HG03520 (cell line): ENCODE data around the gene DPP4.
A peak's percentile ranks its signal among the peaks of the same experiment; 100 is the strongest.

ENCODE experiments used
- ATAC-seq: cut with Tn5 transposase; IDR thresholded peaks from one replicate; pipeline ENCODE4 v1.9.1; 2021; ENCODE audit warnings: mild to moderate bottlenecking, moderate library complexity; ENCODE audit not compliant: unreplicated experiment

The DPP4 gene

DNA sequence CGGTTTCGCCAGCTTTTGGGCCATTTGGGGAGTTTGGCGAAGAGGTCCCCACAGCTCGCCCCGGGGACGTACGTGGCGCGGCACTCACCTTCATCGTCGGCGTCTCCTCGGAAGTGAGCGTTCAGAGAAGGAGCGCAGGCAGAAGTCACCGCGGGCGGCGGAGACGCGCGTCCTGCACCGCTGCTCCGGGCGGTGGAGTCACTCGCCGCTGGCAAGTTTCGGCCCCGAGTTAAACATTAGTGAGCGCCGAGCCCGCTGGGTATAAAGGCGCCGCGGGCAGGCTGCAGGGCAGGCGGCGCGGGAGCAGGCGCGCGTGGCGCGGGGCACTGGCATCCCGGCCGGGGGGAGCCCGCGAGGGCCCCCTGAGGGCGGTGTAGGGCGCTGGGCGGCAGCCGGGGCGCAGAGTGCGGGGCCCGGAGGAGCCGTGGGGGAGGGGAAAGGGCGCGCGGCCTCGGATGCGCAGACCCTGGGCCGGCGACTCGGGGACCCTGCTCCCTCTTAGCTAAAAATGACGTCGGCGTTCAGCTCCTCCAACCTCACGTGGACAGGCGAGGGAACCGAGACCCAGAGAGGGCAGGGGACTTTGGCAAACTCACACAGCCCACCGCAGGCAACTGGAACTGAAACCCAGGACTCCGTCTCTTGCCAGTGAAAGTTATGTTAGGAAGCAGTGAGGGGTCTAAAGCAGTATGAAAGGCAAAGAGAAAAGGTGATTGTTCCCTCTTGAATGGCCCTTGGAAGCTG lies at the start of gene DPP4:
Gene DPP4 (minus strand): TSS at position 328 of the 744 bp plus-strand sequence. CDS start 234 bp downstream, at position 94.
- ATAC-seq: peak; percentile 85

DNA sequence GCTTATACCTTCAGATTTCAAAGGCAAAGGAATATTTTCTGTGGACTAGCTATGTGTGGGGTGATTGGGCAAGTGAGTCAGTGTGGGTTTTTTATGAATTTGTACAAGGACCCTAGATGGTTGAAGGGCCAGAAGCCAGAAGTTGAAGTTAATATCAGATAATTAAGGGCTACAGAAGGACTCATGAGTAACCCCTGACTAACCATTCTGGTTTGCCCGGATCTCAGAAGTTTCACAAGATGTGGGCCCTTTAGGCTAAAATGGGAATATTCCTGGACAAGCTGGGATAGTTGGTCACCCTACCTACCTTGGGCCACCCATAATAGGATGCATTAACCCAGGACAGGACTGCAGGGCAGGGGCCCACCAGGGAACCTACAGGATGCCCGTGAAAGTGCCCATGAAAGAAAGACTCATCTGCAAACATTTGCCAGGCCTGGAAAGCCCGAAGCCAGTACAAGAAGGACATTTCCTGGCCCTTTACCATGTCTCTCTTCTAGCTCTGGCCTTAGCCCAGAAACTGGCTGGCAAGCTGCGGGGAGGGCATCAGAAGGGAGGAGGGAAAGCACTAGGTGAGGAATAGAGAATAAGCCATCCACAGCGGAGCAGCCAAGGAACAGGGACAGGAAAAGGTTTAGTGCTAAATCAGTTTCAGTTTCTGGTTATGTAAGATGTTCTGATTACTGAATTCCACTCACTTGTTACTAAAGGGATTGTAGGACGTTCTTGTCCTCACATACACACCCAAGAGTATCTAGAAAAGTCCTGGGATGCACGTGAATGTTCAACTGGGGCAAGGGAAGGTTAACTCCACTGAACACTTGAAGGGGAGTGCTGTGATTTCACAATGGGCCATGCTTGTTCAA lies 44.4 kb upstream of the DPP4 start:
- no peak for ATAC-seq

DNA sequence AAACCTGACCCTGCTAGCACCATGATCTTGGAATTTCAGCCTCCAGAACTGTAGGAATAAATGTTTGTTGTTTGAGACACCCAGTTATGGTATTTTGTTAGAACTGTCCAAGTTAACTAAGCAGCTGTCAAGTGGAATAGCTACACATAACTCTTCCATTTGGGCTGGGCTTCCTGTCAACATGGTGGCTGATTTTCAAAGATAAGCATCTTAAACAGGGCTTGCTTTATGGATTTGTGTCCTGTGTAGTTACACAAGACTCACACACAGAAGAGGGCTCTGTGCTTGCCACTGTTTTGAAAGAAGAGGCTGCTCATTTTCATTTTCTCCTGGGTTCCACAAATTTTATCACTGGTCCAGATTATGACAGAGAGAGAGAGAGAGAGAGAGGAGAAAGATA lies 42.3 kb upstream of the DPP4 start:
- ATAC-seq: no peak

DNA sequence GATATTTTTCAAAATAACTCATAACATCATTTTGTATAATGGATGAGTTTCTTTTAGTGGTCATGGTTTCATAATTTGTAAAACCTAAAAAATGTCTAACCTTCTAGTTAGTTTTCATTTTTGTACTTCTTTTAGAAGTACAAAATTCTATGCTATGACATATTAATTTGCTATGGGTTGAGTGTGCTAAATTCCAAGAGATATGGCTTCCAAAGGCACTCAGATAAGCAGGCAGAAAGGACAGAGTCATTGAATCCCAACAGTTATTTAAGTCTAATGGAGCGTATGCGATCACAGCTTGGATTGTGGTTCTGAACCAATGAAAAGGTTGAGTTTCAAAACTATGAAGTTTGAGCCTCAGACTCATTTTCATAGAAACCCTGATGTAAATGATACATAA lies 41.1 kb upstream of the DPP4 start:
- ATAC-seq: no peak

DNA sequence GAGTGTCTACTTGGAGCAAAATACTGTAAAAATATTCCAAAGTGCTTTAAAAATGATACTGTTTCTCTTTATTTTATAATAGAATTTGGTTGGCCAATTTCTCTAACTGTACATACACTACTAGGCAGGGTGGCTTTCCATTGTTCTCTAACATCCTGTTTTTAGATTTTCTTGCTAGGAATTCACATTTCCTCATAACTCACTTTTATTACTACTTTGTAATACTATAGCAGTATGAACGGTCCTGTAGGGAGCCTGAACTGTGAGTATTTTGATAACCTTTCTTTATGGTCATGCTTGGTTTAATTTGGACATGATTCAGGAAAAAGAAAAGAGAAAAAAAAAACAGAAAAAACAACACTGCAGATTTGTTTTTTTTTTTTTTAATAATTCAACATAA lies 40.3 kb upstream of the DPP4 start:
- no peak for ATAC-seq

DNA sequence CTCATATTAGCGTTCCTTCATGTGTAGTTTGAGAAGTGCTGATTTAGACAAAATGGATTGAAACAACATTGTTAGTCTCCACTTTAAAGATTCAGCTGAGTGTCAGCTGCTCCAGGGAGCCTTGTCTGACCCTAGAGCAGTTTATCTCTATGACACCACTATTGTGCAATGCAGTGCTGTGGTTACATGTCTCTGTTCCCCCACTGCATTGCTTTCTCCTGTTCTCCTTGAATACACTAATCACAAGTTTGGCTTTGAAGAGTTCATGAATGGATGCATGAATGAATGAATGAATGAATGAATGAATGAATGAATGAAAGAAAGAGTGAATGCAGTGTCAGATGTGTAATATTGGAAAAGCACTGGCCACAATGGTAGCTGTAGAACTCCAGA lies 39.8 kb upstream of the DPP4 start:
- ATAC-seq: no peak

DNA sequence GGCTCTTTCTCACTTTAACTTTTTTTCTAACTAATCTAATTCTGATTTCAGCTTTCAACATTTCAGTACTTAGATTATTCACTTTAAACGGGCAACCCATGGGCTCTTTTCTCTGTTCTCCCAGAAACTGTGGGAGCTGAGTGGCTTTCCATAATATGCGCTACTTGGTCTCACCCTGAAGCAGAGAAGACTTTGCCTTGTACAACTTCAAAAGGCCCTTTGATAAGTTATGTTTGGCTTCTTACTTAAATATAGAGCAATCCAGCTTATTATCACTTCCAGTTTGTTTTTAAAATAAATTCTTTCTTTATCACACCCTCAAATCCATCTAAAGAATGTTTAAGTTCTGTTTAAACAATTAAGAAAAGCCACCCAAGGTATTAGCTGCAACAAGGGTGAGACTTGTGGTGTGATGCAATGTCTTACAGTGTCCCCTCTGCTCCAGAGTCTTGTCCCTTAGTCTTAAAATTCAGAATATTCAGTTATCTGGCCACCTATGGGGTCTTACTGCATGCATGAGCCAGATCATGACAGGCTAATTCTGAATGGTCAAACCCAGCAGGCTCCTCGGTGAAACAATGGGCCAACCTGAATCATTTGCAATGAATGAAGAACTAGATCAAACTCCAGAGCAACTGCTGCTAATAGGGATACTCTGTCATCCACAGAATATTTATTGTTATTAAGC lies 39.2 kb upstream of the DPP4 start:
- ATAC-seq: no peak

DNA sequence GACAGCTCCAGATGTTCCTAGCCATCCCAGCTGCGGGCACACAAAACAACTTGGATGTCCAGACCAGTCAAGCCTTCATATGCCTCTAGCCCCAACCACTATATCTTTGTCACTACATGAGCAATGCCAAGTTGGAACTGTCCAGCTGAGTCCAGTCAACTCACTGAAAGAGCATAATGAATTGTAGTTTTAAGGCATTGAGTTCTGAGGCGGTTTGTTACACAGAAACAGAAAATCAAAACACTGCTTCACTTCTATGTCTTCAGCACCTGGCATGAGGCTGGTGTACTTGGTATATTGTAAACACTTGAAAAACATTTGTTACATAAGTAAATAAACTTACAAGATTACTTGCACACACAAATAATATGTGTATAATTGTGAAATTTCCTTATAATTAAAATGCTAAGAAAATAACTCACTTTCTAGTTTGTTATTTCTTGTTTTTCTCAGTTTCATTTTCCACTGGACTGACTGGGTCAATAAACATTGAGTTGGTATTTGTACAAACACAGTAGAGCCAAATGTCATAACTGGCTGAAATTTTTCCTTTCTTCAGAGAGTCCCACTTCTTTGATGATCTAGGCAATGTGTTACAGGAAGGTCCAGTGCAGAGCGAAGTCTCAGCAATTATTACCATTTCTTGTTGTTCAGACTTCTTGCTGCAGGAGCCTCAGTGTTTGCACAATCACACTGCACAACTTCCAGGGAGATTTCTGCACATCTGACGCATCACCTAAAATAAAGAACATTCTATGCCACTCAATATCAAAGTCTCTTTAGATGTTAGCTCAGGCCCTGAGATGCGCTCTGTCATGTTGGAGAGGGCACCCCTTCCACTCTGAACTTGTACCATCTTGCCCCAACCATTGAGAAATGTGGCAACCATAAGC lies 38.2 kb upstream of the DPP4 start:
- no peak for ATAC-seq

DNA sequence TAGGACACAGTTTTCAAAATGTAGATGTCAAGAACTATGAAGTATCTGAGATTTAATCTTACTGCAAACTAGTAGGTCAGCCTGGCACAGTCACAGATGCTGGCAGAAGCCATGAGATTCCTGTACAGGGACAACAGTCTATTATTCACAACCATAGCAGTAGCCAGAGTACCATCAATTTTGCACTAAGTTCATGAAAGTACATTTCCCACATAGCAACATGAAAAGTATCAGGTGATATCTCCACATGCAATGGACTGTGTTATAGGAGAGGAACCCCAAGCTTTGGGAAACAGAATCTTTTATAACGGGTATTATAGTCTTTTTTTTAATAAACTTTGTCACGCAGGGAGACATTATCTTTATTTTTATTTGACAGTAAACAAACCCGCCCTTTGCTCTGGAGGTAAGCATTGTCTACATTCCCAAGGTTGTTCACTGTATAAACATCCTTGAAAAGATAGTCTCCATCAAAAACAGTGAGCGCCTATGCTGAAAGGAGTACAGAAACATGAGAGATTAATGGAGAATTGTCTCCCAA lies 33.4 kb upstream of the DPP4 start:
- no peak for ATAC-seq

DNA sequence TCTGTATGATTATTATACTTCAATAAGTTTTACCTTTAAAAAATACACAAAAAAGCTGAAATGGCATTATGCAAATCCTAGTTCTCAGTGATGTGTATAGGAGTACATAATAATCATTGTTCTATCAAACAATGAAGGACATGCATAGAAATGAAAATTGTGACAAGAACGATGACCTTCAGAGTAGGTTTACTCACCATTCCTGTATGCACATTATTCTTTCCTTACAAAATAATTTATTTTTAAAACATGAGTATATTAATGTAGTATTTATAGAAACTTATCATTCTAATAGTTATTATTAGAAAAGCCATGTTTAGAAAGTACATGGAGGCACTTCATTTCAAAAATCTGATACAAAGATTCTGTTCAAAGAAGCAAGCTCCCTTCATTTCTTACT lies 32.7 kb upstream of the DPP4 start:
- no peak for ATAC-seq

DNA sequence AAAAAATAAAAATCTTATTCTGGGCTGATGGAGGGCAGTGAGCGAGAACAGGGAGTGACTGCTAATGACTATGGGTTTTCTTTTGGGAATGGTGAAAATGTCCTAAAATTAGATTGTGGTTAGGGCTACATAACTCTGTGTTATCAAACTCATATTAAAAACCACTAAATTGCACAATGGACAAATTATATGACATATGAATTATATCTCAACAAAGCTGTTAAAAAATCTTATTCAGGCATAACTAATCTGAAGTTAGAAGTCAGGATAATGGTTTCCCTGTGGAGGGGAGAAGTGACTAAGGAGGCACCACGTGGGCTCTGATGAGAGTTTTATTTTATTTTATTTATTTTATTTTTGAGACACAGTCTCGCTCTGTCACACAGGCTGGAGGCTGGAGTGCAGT lies 32.1 kb upstream of the DPP4 start:
- ATAC-seq: no peak

DNA sequence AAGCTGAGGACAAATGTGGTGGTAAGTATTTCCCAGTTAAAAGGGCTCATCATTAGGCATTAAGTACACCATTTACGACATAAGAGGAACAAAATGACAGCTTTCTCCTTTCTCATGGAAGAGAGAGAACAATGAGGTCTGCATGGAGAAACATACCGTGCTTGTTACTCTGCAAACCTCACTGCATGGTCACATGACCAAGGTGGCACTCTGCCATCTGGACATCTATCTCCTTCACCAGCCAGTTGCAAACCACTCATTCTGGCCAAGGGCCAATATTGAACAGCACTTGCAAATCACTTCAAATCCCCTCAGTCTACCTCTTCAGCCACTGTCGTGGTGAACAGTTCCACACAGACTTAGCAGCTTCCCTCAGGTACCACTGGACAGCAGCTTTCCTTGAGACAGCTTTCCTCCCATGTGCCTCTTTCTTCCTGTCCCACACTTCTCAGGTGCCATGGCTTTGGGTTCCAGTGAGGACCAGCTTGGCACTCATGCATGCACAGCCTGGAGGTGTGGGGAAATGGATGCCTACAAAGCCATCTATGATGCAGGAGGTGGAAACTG lies 29.5 kb upstream of the DPP4 start:
- no peak for ATAC-seq

DNA sequence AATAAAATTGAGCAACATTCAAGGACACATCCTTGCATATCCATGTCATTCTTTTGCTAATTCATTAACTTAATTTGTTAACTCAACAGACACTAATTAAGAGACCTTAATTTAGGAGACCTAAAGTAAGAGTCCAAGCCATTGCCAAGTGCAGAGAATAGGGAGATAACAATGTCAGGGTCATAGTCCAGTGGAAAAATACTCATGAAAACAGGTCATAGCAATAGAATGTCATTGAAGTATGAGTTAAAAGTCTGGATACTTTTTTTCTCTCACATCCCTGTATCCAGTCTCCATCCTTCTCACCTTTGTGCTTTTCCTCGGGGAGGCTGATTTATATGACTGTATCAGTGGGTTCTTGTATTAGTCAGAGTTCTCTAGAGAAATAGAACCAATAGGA lies 26.6 kb upstream of the DPP4 start:
- no peak for ATAC-seq

DNA sequence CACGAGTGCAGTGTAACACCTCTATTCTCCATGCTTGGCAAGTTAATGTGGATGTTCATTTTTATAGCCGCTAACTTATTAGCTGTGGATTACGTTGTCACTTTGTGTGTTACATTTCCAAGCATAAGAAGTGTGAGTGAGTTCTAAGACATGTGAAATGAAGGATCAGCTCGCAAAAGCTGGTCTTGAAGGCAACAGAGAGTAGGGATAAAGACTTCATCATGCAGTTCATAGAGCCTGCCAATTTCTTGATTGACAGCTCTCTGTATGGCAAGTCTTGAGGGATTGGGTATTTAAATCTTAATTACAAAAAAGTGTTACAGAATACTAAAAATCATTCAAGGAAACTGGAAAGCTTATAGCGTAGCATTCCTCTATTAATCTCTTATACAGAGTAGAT lies 25.8 kb upstream of the DPP4 start:
- no peak for ATAC-seq

DNA sequence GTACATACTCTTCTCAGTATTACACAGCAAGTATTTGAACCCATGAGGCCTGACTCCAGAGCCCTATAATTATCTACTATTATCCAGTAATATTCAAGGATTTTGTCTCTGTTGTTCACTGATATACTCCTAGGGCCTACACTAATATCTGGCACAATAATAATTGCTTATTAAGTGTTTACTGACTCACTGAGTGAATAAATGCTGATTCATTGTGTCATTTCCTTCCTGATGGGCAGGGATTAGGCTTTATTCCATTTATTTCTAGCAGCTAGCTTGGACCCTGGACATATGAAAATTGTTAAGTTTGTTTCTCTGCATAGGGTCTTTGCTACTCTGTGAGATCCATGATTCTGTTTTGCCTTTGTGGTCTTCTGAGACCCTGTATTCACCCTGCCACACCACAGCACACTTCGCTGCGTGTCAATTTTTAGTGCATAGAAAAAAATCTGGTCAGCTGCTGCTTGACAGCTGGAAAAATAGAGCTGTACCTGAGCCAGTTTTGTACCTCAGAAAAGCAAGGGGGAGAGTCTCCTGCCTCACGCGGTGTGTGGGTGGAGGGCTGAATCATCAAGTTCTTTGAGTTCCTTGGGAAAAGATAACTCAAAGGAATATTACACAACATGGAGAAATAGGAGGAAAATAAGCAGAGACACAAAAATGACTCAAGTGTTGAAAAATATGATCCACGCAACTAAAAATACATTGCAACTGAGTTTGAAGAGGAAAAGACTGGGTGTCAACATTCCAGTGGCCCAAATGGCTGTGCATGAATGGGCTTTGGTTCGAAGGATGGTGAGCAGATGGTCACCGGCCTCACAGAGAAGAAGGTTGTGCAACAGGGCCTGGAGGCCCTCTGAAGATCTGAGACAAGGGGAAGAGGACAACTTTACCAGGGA lies 18.9 kb upstream of the DPP4 start:
- no peak for ATAC-seq

DNA sequence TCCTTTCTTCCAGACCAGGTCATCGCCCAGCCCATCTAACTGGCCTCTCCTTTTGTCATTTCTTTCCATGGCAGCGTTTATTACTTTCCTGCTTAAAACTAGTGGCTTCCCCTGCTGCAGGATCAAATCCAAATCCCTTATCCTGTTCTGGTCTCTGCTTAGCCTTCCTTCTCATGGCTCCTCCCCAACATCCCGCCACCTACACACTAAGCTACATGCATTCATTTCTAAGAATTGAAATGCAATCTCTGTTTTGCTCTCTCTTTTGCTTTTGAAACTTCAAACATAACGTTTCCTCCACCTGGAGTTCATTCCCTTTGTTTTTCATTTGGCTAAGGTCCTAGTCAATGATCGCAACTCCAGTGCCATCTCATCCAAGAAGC lies 18.0 kb upstream of the DPP4 start:
- no peak for ATAC-seq

DNA sequence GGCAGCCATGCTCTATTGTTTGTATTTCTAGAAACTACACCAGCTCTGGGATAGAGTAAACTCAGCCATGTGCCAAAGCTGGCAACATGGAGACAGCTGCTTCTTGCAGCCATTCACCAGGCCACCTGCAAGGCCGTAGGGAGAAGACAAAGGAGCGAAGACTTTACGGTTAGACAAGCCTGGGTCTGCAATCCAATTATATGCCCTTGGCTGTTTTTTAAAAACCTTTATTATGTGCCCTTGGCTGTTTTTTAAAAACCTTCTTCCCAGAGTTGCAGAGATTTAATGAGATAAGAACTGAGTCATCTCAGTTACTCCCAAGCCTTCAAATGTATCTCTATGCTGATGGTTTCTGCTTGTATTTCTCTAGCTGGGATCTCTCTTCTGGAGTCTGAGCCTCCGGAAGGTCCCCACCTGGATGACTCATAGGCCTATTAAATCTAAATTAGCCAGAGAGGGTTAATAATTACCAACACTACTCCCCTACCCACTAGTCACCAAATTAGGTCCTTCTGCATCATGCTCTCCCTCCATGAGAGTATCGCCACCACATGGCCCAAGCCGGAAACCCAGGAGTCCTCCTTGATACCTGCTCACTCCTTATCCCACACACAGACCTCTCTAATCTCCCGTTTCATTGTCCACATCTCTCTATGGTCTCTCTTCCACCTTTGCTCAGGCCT lies 17.5 kb upstream of the DPP4 start:
- no peak for ATAC-seq

DNA sequence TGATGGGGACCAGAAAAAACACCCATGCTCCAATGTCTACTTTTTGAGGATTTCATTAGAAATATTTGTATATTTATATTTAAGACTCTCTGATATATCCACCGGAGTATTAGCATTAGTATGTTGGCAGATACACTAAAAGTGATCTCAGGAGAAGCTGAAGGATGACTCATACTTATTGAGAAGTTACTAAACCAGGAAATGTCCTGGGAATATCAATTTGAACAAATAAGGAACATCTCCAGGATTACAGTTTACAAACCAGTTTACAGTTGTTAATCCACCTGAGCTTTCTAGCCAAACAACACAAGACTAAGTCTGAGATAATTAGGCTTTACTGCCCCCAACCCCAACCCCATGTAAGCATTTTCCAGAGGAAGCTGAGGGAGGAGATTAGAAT lies 16.1 kb upstream of the DPP4 start:
- no peak for ATAC-seq

DNA sequence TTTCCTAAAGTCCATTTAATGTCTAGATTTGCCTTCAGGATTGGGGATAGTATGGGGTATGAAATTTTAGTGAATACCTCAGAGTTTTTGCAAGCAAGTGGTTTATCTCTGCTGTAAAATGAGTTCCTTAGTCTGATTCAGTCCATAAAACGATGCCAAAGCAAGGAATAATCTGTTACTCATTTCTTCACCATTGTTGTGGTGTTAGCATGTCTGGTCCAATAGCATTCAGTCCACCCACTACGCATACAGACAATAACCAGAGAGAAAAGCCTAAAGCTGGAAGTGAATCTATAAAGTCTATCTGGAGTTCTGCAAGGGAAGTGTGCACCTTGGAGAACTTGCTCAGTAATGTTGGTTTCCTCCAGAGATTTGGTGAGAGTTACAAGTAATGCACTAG lies 12.9 kb upstream of the DPP4 start:
- ATAC-seq: no peak
